Neural crest cell (in vitro differentiated cells): ENCODE results near the gene TULP4. TPM values are rescaled to one million over a fixed set of nuclear protein-coding genes. Genes with fewer than 3 reads are reported as not detected.
A peak's percentile ranks its signal among the peaks of the same experiment; 100 is the strongest.

Experiments used
- DNase-seq: peaks from one replicate; pipeline ENCODE4 v3.0.0; 2021; ENCODE audit warnings: low read depth, mixed read lengths, low spot score
- H3K27ac Mint-ChIP-seq: one replicate; pipeline ENCODE4 v1.8.0; 2021; ENCODE audit warnings: mild to moderate bottlenecking, mixed read lengths; ENCODE audit not compliant: unreplicated experiment
- H3K27me3 Mint-ChIP-seq: 2 replicates; pipeline ENCODE4 v1.8.0; 2021; ENCODE audit warnings: low read depth, mild to moderate bottlenecking, mixed read lengths
- H3K36me3 Mint-ChIP-seq: 2 replicates; pipeline ENCODE4 v1.8.0; 2021; ENCODE audit warnings: low read depth, mild to moderate bottlenecking, mixed read lengths
- H3K4me1 Mint-ChIP-seq: 2 replicates; pipeline ENCODE4 v1.8.0; 2021; ENCODE audit warnings: mixed read lengths
- H3K4me3 Mint-ChIP-seq: one replicate; pipeline ENCODE4 v1.8.0; 2021; ENCODE audit warnings: mild to moderate bottlenecking, mixed read lengths
- H3K9me3 Mint-ChIP-seq: 2 replicates; pipeline ENCODE4 v1.8.0; 2021; ENCODE audit warnings: mixed read lengths
- CTCF ChIP-seq: fragments of 200-600 bp; sonication (generic); conservative IDR thresholded peaks from 2 replicates; pipeline ENCODE4 v1.5.0; 2021; ENCODE audit warnings: antibody characterized with exemption, mild to moderate bottlenecking
- total RNA-seq: library from RNA; stranded (reverse); gene quantifications from 2 replicates; pipeline ENCODE4 v1.2.1, GENCODE V29; 2021

TULP4 gene
- total RNA-seq, 1 donor from 2014 or later: 115 TPM

DNA sequence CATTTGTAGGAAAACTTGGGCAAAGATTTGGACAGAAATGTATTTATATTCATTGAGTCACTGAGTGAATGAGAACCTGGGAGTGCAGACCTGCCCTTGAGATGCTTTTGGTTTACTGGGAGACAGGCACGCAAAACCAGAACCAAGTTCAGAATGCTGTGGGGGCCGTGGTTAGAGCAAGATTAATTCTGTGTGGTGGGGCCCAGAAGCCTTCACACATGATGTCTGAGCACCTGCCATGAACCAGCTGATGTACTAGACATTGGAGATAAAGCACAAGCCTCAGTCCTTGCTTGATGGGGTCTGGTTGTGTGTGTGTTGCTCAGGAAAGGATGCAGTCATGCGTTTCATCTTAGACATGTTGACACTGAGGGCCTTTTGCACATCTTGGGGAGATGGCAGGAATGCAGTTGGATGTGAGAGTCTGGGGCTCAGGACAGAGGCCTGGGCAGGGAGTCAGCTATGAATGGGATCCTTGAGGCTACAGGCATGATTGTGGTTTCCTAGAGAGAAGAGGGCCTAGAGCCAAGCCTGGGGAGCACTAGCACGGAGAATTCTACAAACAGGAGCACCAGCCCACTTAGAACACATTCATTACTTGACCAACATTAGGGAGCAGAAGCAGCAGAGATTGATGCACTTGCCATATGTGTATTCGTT, 133.3 kb downstream of the TULP4 start:
- H3K27me3 Mint-ChIP-seq: no peaks in the 10 kb centered on the region
- TF ChIP-seq CTCF: no peak
- peaks cover 5% of the 10 kb centered on the region for H3K4me1 Mint-ChIP-seq
- H3K27ac Mint-ChIP-seq: no peak overlapping the region
- H3K4me3 Mint-ChIP-seq: no peak overlapping the region
- H3K36me3 Mint-ChIP-seq: peaks cover 10% of the 10 kb centered on the region
- no peaks in the 10 kb centered on the region for H3K9me3 Mint-ChIP-seq
- DNase-seq: no peak

- no peaks in the 10 kb centered on the region for H3K27me3 Mint-ChIP-seq
- H3K9me3 Mint-ChIP-seq: no peaks in the 10 kb centered on the region
- TF ChIP-seq CTCF: no peak
- peak overlapping the region; percentile 35 for H3K27ac Mint-ChIP-seq
- no peak overlapping the region for H3K4me3 Mint-ChIP-seq
- no peaks in the 10 kb centered on the region for H3K4me1 Mint-ChIP-seq
- H3K36me3 Mint-ChIP-seq: peaks cover 2% of the 10 kb centered on the region
- DNase-seq: no peak
Observed at GRCh38 chr6:158448856-158449255, 136.6 kb downstream of the TULP4 start.

- Mint-ChIP-seq H3K4me3 (no peak overlapping the region), H3K9me3 (no peaks in the 10 kb centered on the region)
Observed at GRCh38 chr6:158452191-158452590, 139.9 kb downstream of the TULP4 start.

DNA sequence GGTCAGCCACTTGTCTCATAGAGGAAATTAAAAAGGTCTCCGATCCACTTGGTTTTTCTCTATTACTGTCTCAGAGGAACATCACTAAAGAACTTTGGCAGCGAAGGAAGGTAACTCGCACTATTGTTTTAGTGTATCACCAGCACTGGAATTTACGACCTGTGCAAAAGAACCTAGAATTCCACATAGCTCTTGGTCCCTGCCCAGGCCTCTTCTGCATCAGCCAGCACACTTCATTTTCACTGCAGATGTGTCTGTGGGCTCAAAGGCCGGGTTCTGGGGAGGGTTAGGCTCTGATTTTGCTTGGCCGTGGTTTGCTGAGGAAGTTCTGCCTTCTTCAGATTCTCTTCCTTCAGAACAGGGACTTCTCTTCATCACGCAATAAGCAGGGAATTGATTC, 144.9 kb downstream of the TULP4 start:
- peaks cover 14% of the 10 kb centered on the region for H3K4me1 Mint-ChIP-seq
- no peaks in the 10 kb centered on the region for H3K9me3 Mint-ChIP-seq
- no peak overlapping the region for H3K27ac Mint-ChIP-seq
- no peaks in the 10 kb centered on the region for H3K27me3 Mint-ChIP-seq
- no peak for TF ChIP-seq CTCF
- H3K4me3 Mint-ChIP-seq: no peak overlapping the region
- peaks cover 16% of the 10 kb centered on the region for H3K36me3 Mint-ChIP-seq
- no peak for DNase-seq

More at GRCh38 chr6:158452191-158452590, 139.9 kb downstream of the TULP4 start:
- no peak overlapping the region for H3K27ac Mint-ChIP-seq
- no peak for DNase-seq
- H3K4me1 Mint-ChIP-seq: peaks cover 4% of the 10 kb centered on the region
- no peak for TF ChIP-seq CTCF
- peaks cover 10% of the 10 kb centered on the region for H3K36me3 Mint-ChIP-seq
- no peaks in the 10 kb centered on the region for H3K27me3 Mint-ChIP-seq

- H3K4me3 Mint-ChIP-seq: no peak overlapping the region
- H3K27ac Mint-ChIP-seq: no peak overlapping the region
- peaks cover 14% of the 10 kb centered on the region for H3K4me1 Mint-ChIP-seq
- H3K9me3 Mint-ChIP-seq: no peaks in the 10 kb centered on the region
- no peaks in the 10 kb centered on the region for H3K27me3 Mint-ChIP-seq
- H3K36me3 Mint-ChIP-seq: peaks cover 16% of the 10 kb centered on the region
- no peak for DNase-seq
- no peak for TF ChIP-seq CTCF
Observed at GRCh38 chr6:158457616-158458278, 145.5 kb downstream of the TULP4 start.
